Measurements from ENCODE around the gene CEP250. TPM values are rescaled to one million over a fixed set of nuclear protein-coding genes. Genes with fewer than 3 reads are reported as not detected.

CEP250 gene
- total and polyA plus RNA-seq, 2 experiments from 2014 or later: 39.1 to 61.5 TPM

GRCh38 chr20:35518955-35519354 lies 63.6 kb downstream of the CEP250 start:
- no peaks in the 10 kb centered on the region for H3K9me3 ChIP-seq (ENCODE audit: low read depth)
- no peaks in the 10 kb centered on the region for H3K36me3 ChIP-seq
- no peaks in the 10 kb centered on the region for H3K4me1 ChIP-seq (ENCODE audit: low read depth)
- no peak overlapping the region for H3K27ac ChIP-seq
- DNase-seq (ENCODE audit: low read depth in 1 of 2, low spot score in 1 of 2): no peak
- H3K4me3 ChIP-seq: no peak overlapping the region
- TF ChIP-seq, protein P1, sequence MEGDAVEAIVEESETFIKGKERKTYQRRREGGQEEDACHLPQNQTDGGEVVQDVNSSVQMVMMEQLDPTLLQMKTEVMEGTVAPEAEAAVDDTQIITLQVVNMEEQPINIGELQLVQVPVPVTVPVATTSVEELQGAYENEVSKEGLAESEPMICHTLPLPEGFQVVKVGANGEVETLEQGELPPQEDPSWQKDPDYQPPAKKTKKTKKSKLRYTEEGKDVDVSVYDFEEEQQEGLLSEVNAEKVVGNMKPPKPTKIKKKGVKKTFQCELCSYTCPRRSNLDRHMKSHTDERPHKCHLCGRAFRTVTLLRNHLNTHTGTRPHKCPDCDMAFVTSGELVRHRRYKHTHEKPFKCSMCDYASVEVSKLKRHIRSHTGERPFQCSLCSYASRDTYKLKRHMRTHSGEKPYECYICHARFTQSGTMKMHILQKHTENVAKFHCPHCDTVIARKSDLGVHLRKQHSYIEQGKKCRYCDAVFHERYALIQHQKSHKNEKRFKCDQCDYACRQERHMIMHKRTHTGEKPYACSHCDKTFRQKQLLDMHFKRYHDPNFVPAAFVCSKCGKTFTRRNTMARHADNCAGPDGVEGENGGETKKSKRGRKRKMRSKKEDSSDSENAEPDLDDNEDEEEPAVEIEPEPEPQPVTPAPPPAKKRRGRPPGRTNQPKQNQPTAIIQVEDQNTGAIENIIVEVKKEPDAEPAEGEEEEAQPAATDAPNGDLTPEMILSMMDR (IDR thresholded peaks at IDR 0.05; ENCODE audit: low read depth, low read length): no peak
- H3K27me3 ChIP-seq: no peaks in the 10 kb centered on the region

DNA sequence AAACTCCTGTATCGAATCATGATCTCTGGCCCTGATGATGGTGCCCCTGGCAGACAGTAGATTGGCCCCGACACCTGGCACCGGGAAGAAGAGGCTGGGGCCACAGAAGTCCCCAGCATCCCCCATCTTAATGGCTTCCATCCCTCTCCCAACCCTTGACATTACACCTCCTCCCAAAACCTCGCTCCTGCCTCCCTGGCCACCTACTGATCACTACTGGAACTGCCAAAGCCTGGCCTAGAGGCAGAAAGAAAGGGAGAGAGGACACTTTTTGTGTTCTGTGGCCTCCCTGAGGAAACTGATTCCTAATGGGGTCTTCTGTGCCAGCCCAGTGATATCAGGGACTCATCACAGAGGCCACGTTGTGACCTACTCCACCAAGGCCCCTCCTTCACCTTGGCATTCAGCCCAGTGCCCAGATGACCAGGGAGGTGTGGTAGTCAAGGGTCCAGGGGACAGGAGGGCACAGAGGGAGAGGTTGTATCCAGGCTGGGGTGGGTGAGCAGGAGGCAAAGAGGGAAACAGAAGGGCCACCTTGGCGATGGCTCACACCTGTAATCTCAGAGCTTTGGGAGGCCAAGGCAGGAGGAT lies 68.0 kb downstream of the CEP250 start:
- H3K27ac ChIP-seq: no peak overlapping the region
- H3K36me3 ChIP-seq: no peaks in the 10 kb centered on the region
- H3K9me3 ChIP-seq (ENCODE audit: low read depth): no peaks in the 10 kb centered on the region
- no peaks in the 10 kb centered on the region for H3K4me1 ChIP-seq (ENCODE audit: low read depth)
- TF ChIP-seq, protein P1 (IDR thresholded peaks at IDR 0.05; ENCODE audit: low read depth, low read length): peak; percentile 63
- no peak for DNase-seq (ENCODE audit: low read depth in 1 of 2, low spot score in 1 of 2)
- H3K27me3 ChIP-seq: no peaks in the 10 kb centered on the region
- H3K4me3 ChIP-seq: no peak overlapping the region

GRCh38 chr20:35525639-35526038 lies 70.2 kb downstream of the CEP250 start:
- Histone ChIP-seq H3K27ac (no peak overlapping the region), H3K27me3 (no peaks in the 10 kb centered on the region), H3K4me3 (no peak overlapping the region), H3K36me3 (no peaks in the 10 kb centered on the region), H3K9me3 (ENCODE audit: low read depth) (no peaks in the 10 kb centered on the region), H3K4me1 (ENCODE audit: low read depth) (no peaks in the 10 kb centered on the region)
- no peak for DNase-seq (ENCODE audit: low read depth in 1 of 2, low spot score in 1 of 2)
- TF ChIP-seq, protein P1 (IDR thresholded peaks at IDR 0.05; ENCODE audit: low read depth, low read length): no peak

- Histone ChIP-seq H3K36me3 (no peaks in the 10 kb centered on the region), H3K9me3 (ENCODE audit: low read depth) (no peaks in the 10 kb centered on the region), H3K4me1 (ENCODE audit: low read depth) (no peaks in the 10 kb centered on the region), H3K4me3 (no peak overlapping the region), H3K27ac (no peak overlapping the region), H3K27me3 (no peaks in the 10 kb centered on the region)
- peak in 1 of 2 donors; percentile 25 for DNase-seq (ENCODE audit: low read depth in 1 of 2, low spot score in 1 of 2)
- TF ChIP-seq, protein P1 (IDR thresholded peaks at IDR 0.05; ENCODE audit: low read depth, low read length): no peak
Observed at GRCh38 chr20:35527122-35527769, 71.8 kb downstream of the CEP250 start.

DNA sequence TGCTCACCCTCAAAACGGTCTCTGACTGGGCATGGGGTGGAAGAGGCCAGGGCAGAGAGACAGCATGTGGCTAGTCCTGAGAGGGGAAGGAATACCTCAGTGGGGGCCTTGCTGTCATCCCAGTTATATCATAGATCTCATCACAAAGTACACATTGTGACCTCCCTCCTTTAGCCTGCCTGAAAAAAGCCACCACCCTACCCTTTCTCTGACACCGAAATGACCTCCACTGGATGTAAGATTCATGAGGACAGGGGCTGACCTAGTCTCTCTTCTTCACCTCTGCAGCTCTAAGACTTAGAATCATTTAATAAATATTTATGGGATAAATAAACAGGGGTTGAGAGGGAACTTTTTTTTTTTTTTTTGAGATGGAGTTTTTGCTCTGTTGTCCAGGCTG lies 74.2 kb downstream of the CEP250 start, which contains the start of gene C20orf173:
TSS of gene C20orf173 (minus strand) at position 101 of the 400 bp plus-strand sequence. CDS start 279 bp downstream, outside the sequence.
- Histone ChIP-seq H3K9me3 (ENCODE audit: low read depth) (no peaks in the 10 kb centered on the region), H3K27me3 (no peaks in the 10 kb centered on the region), H3K27ac (no peak within 1 kb of the TSS), H3K36me3 (no peaks in the 10 kb centered on the region), H3K4me3 (no peak within 1 kb of the TSS), H3K4me1 (ENCODE audit: low read depth) (no peaks in the 10 kb centered on the region)
- TF ChIP-seq, protein P1 (IDR thresholded peaks at IDR 0.05; ENCODE audit: low read depth, low read length): no peak
- DNase-seq (ENCODE audit: low read depth in 1 of 2, low spot score in 1 of 2): no peak

All from cardiac muscle cell (in vitro differentiated cells and primary cell).